Measurements from ENCODE around the gene STIL.
"Not testable (repeated sequence)": the region's sequence is repeated elsewhere in the genome, so short reads cannot be mapped to it uniquely, and the experiment has no call there.

The STIL gene

DNA sequence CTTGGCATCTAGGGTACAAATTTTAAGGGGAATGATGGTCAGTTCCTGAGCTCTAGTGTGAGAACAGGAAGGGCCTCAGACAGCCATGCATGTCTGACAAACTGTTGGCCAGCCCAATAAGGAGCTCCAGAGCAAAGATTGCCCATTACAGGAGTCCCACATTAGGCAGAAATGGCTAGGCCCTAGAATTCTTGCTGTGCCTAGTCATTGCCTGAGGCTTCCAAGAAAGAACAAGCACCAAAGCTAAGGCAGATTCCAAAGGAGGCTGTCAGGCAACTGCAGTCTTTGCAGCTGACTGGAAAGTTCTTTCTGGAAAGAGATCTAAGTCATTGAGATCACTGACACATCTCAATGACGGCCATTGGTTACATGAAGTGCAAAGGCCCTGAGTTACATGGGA lies 3.9 kb upstream of the STIL start:
- peak; percentile 29 for DNase-seq

DNA sequence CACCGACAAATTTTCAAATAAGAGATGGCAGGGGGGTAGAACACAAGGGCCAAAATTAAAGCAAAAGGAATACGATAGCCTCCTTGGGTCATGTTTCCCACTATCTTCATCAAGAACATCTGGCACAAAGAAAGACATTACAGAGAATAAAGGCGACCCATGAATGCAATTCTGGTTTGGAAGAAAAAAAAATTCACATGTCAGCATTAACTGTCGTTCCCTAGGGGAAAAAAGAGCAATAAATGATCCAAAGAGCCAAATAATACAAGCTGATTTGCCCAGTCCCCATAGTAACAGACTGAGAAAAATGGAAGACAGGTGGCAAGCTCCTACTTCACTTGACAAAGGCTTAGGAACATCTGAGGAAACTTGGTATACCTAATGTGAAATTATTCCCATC lies 4.5 kb downstream of the STIL start:
- no peak for DNase-seq

DNA sequence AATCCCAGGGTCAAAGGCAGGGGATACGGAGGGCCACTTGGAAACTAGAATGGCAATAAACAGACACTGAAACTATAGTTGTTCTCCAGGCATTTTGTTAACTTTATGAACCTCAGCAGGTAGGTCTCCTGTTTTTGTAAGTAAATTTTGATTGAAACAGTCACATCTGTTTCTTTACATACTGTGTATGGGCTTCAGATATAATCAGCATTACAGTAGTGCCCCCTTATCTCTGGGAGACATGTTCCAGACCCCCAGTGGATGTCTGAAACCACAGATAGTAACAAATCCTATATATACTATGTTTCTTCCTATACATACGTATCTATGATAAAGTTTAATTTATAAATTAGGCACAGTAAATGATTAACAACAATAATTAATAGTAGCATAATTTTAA lies 11.5 kb downstream of the STIL start:
- no peak for DNase-seq

DNA sequence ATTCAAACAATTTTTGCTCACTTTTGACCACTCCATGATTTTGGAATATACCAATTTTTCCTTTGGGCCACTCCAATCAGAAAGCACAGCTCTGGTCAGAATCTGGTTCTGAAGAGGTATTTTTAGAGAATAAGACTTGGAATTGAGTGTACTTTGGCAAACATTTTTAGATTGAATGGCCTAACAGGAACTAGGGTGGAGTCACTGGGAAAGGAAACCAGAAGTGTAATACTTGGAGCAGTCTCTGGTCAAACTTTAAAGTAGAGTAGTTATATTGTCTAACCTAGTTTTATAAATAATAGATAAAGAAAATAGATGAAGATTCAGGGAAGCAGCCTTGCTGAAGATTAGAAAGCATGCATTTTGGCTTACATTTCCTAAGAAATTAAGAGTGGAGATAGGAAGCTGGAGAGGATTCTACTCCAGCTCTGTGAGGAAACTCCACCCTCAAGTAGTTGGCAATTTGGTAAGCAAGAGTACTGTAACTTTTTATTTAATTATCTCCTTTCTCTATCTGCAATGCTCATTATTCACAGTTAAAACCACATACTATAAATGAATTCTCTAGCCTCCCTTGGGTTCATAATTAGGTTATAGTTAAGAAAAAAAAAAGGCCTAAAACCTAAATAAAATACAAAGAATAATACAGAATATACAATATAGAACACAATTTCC lies 15.8 kb downstream of the STIL start:
- no peak for DNase-seq

DNA sequence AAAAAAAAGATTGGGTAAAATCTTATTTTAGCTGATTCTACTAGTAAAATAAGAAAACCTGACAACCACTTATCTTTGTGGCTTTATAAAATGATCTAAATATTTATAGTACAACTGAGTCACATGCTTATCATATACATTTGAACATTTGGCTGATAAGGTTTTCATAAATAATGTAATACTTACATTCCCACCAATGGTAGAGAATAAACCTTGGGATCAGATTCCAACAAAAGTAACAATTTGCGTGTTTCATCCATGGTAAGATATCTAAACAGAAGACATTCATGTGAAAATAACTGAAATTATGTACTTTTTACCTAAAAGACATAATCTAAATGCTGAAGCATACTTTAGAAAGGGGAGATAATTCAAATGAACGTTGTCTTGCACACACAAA lies 18.4 kb downstream of the STIL start:
- DNase-seq = no peak

- not testable (repeated sequence) for DNase-seq
Observed at GRCh38 chr1:47294863-47295262, 19.1 kb downstream of the STIL start.

DNA sequence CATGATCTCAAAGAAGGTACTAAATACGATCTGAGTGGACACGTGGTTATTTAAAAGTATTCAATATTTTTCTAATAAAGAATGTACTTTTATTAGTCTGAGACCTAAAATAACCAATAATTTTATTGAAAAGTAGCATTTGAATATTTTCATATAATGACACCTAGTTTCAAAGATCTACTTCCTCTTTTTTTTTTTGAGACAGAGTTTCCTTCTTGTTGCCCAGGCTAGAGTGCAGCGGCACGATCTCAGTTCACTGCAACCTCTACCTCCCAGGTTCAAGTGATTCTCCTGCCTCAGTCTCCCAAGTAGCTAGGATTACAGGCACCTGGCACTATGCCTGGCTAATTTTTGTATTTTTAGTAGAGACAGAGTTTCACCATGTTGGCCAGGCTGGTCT lies 25.8 kb downstream of the STIL start:
- DNase-seq = not testable (repeated sequence)

GRCh38 chr1:47280142-47280541 lies 33.8 kb downstream of the STIL start:
- peak; percentile 25 for DNase-seq

DNA sequence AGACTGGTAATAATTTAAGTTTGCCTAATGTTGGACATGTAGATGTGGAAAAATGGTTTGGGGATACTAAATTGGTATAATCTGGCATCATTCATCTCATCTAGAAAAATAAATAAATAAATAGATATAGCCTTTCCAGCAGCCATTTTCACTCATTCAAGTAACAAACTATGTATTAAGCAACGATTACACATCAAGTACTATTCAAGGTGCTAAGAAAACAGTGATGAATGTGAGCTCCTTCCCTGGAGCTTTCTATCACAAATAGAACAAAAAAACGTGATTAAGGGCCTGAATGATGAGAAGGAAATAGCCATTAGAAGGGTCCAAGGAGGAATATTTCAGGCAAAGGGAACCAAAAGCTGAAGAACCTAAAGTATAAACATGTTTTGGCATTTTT lies 37.1 kb downstream of the STIL start:
- no peak for DNase-seq

- DNase-seq = peak; percentile 31
Observed at GRCh38 chr1:47275811-47276210, 38.1 kb downstream of the STIL start.

GRCh38 chr1:47265529-47265928 lies 48.4 kb downstream of the STIL start:
- not testable (repeated sequence) for DNase-seq

GRCh38 chr1:47262787-47263413 lies 51.0 kb downstream of the STIL start:
- DNase-seq = peak; percentile 24

DNA sequence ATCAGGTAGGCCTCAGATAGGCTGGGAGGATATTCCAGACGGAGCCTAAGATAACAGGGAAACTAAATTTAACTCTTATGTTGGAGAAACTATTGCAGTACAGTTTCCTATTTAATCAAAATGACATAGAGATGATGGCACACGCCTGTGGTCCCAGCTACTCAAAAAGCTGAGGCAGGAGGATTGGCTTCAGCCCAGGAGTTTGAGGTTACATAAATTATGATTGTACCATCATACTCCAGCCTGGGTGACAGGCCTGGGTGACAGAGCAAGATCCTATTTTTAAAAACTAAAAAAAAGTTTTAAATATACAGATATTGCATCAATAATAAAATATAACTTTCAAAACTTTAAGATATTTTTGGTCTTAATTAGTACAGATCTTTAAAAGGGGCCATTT lies 56.7 kb downstream of the STIL start:
- DNase-seq = no peak

DNA sequence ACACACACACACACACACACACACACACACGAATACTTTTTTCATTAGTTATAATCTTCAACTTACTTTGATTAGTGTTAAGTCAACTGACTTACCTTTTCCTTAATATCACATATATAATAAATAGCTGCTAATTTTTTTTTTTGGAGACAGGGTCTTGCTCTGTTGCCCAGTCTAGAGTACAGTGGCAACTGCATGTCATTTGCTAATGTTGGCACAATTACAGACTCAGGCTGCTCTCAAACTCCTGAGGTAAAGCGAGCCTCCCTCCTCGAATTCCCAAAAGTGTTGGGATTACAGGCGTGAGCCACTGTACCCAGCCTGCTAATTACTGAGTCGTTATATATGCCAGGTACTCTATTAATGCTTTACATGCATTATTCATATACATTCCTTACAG lies 61.2 kb downstream of the STIL start:
- no peak for DNase-seq

DNA sequence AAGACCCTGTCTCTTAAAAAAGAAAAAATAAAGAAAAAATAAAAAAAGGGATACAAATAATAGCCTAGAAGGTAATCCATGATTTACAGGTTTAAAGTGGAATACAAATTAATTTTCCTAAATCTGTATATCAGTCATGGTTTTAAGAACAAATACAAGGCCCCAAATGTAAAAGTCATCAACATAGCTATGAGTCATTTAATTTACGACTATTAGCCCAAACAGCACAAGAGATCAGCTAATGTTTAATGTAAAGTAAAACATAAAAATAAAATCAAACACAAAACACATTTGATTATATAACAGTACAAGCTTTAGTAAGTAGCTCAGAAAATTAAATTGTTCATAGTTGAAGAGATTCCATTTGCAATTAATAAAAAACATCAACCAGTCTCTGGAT lies 61.6 kb downstream of the STIL start:
- DNase-seq = no peak

DNA sequence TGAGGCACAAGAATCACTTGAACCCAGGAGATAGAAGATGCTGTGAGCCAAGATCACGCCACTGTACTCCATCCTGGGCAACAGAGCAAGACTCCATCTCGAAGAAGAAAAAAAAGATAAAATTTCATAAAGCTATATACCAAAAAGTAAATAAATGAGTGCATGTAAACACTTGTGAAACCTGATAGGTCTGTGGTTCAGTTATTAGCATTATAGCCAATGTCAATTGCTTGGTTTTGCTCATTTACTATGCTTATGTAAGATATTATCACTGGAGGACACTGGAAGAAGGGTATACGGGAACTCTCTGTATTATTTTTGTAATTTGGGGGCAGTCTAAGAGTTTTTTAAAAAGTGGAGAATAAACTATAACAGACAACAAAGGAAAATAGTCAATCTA lies 64.2 kb downstream of the STIL start:
- DNase-seq = no peak

DNA sequence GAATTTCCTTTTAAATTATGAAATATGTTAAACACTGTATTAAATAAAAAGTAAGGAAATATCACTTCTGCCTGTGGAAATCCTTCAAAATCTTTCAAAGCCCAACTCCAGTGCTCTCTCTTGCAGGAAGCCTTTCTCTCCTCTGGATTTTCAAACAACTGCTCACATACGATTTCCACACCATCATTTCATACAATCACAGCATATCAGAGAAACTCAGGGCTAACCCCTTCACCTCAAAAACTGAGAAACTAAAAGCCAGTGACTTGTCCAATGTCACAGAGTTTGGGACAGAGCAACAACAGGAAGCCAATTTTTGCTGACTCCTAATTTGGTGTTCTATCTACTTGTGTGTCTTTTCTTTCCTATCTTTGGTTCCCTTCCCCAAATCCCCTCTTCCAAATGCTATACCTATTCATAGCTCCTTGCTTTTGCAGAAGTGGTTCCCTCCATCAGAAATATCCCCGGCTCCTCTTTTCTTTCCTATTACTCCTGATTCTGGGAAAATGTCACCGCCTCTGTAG lies 69.5 kb downstream of the STIL start:
- no peak for DNase-seq

DNA sequence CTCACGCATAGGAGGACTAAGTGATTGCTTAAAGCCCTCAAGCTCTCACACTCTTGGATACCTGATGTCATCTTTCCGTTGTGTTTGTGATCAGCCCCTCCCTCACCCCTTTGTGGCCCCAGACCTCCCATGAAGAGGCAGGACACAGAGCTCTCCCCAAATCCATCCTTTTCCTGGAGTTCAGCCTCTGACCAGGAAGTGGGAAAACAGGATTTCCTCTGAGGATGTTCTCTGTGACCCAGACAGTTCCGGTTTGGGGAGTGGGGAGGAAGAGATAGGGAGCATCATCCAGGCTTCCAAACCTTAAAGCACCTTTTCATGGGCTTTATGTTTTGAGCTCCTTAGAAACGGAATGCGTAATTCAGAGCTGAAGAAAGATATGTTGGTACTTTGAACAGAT lies 70.0 kb downstream of the STIL start:
- no peak for DNase-seq

DNA sequence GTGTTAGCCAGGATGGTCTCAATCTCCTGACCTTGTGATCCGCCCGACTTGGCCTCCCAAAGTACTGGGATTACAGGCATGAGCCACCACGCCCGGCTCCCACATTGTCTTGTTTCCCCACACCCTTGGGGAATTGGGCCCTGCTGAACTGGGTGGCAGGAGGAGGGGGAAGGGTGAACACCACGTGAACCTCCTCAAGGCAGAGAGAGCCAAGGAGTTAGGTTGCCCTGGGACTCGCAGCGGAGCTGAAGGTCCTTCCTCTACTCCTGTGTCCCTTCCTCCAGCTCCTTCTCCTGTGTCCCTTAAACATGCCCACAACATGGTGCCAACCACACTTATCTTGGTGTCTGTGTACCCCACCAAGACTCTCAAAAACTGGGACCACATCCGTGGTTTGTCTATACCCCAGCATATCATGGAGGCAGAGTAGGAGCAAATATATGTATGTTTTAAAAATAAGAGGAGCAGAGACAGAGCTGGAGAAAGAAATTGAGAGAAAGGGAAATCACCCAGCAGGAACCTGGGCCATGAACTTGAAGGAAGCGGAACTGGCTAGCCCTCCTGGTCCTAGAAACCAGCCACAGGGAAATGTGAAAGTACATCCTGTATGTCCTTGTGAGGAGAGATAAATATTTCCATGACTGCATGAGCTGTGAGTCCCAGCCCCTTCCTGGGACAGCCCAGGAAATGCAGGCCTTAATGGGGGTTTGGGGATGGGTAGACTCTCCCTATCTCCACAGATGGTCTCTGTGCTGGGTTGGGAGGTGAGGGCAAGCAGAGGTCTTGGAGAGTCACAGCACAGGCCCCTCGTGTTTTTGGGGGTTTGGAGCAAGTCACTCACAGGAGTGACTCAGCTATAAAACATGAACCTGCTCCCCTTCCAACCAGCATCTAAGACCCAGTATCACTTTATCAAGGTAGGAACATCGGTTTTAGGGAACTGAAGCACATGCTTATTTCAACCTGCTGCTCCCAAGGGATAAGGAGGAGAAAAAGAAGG lies 72.5 kb downstream of the STIL start:
- DNase-seq = no peak

DNA sequence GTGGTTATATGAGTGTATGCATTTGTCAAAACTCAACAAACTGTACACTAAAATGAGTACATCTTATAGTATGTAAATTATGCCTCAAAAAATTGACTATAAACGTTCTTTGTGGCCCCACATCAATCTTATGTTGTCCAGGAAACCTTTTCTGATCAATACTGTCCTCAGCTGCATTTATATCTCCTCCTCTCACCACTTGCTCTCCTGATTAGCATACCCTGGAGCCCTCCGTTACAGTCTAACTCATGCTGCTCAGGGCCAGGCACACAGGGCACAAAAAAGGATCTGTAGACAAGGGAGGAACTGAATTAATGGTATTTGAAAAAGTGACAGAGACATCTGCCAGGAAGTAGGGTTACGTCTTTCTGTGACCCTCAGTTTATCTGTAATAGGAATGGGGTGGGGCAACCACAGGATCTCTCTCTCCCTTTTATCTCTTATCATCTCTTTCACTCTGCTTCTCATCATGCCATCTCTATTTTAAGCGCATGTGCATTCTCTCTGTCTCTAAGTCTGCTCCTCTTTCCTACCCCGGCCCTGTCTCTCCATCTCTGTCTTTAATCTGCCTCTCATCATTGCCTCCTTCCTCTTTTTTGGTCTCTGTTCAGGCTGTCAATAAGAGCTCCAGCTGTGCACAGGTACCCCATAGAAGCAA lies 74.9 kb downstream of the STIL start:
- DNase-seq = no peak

- DNase-seq = no peak
Observed at GRCh38 chr1:47235806-47236205, 78.1 kb downstream of the STIL start.

DNA sequence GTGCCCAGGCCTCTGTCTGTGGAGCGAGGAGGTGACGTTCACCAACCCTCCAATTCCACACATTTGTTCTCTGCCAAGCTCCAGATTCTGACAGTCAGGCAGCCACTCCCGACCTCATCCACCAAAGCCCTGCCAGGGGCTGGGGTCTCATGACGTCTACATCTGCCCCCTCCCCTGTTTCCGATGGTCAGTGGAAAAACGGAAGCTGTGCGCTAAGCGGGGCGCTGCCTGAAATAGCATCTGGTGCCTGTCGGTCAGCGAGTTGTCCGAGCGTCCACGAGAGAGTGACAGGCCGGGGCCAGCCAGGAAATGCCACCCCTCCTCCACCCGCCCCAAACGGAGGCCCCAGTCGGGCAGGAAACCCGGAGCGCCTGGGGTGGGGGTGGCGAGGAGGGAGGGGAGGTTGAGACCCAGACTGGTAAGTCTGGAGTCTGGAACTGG lies 78.7 kb downstream of the STIL start:
- DNase-seq = no peak

GRCh38 chr1:47233186-47233585 lies 80.8 kb downstream of the STIL start:
- no peak for DNase-seq

All from HCEC 1CT (cell line).